Left ventricle myocardium superior (tissue), 1 donor: ENCODE data around the gene SLC25A47. TPM values are rescaled to one million over a fixed set of nuclear protein-coding genes. Genes with fewer than 3 reads are reported as not detected.
A peak's percentile ranks its signal among the peaks of the same experiment; 100 is the strongest.
"Not testable (repeated sequence)": the region's sequence is repeated elsewhere in the genome, so short reads cannot be mapped to it uniquely, and the experiment has no call there.

Experiments used
- ATAC-seq: fragments of 200-7000 bp; cut with Tn5 transposase; one replicate; pipeline ENCODE4 v1.9.1; 2020; ENCODE audit warnings: mild to moderate bottlenecking, moderate library complexity
- DNase-seq: peaks from one replicate; pipeline ENCODE4 v3.0.0-alpha.2; 2020
- intact Hi-C: fragments of 100-400 bp; cut with micrococcal nuclease; formaldehyde crosslinking; loops from one replicate; pipeline ENCODE4 v1.11.0; 2022
- total RNA-seq: library from RNA; stranded (reverse); fragmentation: NEBNext Ultra II Directional; extraction: Animal tissue kit (Norgen Biotek cat#: 25700); gene quantifications from one replicate; pipeline ENCODE4 v1.2.1, GENCODE V29; 2021
- donor health status: DM: no; HTN: yes; CAD: no; lungs with severe emphysema.

The SLC25A47 gene
- total RNA-seq, 1 donor from 2014 or later = not detected

DNA sequence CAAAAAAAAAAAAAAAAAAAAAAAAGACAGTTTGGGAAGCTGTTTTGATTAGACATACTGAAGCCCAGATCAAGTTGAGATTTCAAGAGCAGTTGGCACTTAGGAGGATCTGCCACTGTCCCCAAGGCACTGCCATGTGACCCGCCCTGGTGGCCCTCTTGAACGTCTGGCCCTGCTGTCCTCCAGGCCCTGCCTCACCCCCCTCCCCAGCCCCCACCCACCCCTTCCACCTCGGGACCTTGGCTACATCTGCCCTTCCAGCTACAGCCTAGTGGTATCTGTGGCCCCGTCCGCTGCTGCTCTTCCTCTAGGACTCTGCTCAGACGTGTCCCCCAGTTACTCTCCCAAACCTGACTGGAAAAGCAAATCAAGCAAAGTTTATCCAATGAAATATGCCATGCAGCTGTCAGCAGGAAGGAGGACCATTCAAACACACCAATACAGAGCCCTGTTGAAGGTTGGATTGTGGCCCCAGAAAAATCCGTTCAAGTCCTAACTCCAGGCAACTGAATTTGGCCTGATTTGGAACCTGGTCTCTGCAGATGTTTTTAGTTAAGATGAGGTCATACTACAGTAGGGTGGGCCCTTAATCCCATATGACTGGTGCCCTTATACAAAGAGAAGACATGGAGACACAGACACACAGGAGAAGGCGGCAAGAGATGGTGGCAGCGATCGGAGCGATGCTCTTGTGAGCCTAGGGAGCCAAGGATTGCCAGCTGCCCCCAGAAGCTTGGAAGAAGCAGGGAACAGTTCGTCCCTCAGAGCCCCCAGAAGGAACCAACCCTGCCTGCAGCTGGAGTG lies 34.6 kb upstream of the SLC25A47 start:
- ATAC-seq = no peak
- intact Hi-C loops = no loop called here
- DNase-seq = no peak

DNA sequence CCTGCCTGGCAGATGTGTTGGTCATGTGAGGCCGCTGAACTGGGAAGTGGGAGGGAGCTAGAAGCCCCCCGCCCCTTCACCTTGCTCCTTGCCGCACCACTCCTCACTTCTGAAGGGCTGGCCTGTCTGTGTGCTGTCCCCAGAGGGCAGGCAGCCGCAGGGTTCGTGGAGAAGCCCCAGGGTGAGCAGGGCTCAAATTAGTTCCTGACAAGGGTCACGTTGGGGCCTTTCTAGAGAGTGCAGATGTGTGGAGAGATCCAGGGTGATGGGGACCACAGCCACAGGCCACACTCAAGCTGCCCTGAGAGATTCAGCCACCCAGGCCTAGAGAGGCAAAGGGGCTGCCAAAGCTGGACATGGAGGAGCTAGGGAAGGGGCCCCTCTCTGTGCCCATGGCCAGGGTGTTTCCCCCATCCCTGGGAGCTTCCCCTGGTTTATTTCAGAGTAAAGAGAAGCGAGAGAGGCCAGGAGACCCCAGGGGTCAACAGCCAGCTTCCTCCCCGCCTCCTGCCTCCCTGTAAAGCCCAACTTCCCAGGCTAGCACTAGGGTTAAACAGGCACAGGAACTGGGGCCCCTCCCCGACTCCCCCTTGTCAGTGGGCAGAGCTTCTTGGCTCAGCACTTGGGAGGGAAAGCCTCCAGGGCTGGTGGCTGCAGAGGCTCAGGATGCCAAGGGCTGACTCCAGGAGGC lies 33.1 kb upstream of the SLC25A47 start:
- intact Hi-C loops = no loop called here
- ATAC-seq = no peak
- no peak for DNase-seq

DNA sequence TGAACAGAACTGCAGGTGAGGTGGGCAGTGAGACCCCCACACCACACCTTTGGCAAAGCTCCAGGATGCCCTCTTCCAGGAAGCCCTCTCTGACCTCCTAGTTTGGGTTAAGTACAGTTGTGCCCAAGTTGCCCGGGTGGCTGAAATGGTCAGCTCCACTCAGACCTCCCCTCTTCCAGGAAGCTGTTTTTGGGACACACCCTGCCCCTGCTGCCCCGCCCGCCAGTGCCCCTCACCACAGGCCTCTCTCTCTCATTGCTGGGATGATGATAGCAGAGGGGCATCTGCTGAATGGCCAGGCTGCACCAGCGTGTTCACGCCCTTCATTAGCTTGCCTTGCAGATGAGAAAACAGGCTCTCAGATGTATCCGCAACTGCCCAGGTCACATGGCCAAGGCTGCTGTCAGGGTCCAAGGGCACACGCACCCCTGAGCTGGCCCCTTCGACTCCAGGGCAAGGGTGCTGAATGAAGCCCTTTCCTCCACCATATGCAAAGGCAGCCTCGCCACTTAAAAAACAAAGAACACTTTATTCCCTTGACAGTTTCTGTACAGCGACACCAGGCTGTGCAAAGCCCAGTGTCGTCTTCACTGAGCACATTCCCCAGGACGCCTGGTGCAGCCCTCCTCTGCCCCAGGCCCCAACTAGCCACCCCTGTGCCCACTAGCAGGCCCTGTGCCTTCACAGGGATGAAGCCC lies 32.4 kb upstream of the SLC25A47 start:
- no peak for DNase-seq
- intact Hi-C loops = no loop called here
- ATAC-seq = no peak

DNA sequence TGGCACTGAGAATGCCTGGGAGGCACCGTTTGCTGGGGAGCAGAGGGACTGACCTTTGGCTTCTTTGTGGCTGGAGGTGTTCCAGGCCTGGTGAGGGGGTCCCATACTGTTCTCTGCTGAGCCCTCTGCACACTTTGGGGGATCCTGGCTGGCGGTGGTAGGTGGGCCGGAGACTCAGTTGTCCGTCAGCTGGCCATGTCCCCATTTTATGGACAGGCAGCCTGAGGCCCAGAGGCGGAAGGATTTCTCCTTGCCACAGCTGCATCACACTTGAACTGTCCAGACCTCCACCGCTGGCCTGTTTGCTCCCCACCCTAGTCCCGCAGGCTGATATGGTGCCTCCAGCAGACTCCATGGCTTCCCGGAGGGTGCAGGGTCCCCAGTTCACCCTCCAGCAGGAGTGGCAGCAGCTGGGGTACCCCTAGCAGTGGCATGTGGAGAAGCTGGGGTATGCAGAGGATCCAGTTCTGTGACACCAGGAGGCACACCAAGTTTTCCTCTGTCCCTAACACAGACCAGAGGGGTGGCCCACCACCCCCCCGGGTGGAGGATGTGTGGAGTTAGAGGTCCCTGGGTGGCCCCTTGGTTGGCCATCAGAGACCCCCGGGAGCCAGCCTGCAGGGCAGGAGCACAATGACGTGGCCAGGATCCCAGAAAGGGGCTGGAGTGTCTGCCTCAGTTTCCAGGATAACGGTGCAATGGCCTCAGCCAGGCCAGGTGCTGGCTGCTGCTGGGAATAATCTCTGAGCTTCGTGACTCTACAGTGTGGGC lies 31.6 kb upstream of the SLC25A47 start:
- intact Hi-C loops = no loop called here
- peak; percentile 20 for DNase-seq
- no peak for ATAC-seq

DNA sequence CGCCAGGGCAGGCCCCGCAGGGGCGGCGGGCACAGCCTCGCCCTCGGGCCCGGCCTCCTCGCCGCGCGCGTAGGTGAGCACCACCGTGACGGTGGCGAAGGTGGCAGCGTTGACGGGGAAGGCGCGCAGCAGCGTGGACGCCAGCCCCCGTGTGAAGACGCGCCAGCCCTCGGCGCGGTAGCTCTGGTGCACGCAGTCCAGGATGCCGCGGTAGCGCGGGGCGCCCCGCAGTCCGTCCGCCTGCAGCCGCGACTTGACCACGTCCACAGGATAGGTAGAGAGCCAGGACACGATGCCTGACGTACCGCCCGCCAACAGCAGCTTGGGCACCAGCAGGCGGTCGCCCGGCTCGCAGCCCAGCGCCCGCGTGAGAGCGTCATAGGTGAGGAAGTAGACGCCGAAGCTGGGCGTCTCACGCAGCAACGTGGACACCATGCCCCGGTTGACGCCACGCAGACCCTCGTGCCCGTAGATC lies 30.8 kb upstream of the SLC25A47 start:
- ATAC-seq (no peak), DNase-seq (peak; percentile 28)
- intact Hi-C loops = no loop called here

DNA sequence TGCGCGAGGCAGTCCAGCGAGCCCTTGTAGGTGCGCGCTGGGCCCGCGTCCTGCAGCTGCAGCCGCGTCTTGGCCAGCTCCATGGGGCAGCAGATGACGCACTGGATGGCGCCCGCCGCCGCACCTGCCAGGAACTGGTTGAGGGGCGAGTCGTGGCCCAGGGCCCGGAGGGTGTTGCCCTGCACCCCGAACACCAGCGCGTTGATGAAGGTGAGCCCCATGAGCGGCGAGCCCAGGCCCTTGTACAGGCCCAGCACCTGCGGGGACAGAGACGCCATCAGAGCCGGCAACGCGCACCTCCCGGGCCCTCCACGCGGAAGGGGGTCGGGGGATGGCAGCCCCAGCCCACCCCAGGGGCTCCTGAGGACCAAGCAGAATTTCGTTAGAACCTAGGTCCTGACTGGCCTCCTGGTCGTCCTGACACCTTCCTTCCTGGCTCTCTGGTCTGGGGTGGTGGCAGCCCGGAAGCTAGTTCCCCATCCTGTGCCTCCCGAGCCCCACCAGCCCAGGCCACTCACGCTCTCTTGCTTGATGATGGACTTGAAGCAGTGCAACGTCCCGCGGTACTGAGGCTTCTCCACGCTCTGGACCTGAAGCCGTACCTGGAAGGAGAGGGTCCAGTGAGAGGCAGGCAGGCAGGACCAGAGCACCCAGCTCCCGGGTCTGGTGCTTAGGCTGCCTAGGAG lies 30.2 kb upstream of the SLC25A47 start:
- ATAC-seq (no peak), DNase-seq (peak; percentile 26)
- intact Hi-C loops = no loop called here

DNA sequence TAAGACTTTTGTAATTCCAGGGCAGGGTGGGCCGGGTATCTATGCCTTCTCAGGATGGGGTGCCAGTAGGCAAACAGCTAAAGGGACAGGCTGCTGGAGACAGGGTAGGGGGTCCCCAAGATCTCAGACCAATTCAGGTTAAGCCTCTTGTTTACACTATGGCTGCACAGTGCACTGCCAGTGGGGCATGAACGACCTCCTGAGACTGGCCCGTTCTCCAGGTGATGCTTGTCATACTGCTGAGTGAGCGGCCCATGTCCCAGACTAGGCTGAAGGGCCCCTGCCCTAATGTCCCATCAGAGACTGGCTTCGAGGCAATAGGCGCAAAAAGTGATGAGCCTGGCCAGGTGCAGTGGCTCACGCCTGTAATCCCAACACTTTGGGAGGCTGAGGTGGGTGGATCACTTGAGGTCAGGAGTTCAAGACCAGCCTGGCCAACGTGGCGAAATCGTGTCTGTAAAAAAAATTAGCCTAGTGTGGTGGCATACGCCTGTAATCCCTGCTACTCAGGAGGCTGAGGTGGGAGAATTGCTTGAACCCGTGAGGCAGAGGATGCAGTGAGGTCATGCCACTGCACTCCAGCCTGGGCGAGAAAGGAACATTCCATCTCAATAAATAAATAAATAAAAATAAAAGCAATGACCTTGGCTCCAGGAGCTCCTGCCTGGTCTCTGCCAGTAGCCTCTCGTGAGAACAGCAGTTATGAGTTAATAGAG lies 29.5 kb upstream of the SLC25A47 start:
- ATAC-seq (no peak), DNase-seq (peak; percentile 22)
- intact Hi-C loops = no loop called here

DNA sequence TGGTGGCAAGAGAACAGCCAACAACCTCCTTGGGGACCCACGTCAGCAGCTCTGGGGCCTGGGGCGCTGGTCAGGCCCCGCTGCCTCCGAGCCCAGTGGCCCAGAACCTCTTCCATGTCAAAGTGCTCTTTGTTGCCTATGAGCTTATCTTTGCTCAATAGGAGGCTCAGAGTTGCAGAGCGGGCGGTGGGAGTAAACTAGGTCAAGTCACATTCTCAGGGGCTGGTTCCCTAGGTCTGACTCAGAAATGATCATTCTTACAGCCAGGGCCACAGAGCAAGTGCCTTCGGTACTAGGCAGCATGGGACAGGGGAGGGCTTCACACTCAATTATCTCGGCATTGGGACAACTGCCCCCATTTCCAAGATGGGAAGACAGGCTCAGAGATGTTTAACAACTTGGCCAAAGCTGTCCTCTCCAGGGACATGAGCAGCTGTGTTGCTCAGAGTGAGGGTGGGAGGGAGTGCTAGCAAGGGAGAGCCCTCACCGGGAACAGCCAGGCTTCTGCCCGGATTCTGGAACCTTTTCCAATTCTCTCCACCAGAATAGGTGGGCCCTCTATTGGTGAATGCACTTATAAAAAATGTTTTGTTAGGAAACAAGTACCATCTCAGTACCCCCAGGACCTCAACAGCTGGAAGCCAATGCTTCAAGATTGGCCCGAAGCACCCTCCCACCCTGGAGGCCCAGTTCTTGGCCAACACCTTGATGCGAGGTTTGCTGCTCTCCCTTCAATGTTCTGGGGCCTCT lies 28.8 kb upstream of the SLC25A47 start:
- ATAC-seq = peak; percentile 56
- DNase-seq = peak; percentile 69
- intact Hi-C loops = no loop called here

DNA sequence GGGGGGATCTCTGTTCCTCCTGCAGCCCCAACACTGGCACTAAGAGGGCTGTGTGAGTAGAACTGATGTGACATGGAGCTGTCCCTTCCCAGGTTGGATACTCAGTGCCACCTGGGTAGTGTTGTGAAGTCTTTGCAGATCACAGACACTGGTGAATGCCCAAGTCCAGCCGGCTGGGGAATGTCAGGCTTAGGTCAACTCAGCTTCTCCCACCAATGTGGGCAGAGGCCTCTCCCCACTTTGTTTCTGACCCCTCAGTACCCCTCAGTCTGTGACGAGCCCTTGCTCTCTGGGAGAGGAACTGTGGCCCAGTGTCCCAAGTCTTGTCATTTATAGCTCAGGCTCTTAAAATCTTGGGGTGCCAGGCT lies 28.2 kb upstream of the SLC25A47 start:
- ATAC-seq (no peak), DNase-seq (no peak)

DNA sequence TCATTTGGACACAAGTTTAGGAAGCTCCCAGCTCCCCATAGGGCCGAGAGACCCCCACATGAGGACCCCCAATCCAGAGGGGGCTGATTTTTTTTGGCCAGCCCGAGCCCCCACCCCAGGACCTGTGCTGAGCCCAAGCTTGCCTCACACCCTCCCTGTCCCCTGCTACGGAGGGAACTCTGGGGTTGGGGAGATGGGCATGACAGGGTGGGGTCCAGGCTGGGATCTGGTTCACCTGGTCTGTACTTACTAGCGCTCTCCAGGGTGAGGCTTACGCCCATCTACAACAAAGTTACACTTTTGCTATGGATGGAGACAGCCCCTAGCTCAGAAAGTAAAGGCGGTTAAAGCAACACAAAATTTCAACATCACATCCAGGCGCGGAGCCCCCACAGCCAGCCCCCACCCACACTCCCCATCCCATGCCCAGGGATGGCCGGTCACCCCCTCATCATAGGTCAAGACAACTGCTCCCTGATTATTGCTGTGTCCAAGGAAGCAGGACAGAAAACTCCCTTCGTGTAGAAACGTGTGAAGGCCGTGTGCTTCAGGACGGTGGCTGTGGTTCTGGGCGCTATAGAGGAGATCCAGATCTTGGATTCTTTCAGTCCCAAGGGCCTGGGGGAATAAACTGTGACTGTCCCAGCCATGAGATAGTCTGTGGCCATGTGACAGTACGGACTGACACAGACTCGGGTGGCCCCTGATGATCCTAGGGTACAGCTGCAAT lies 27.6 kb upstream of the SLC25A47 start:
- DNase-seq (no peak), ATAC-seq (no peak)
- intact Hi-C loops = no loop called here

More for the DNA sequence above, 28.2 kb upstream of the SLC25A47 start:
- intact Hi-C loops = no loop called here

DNA sequence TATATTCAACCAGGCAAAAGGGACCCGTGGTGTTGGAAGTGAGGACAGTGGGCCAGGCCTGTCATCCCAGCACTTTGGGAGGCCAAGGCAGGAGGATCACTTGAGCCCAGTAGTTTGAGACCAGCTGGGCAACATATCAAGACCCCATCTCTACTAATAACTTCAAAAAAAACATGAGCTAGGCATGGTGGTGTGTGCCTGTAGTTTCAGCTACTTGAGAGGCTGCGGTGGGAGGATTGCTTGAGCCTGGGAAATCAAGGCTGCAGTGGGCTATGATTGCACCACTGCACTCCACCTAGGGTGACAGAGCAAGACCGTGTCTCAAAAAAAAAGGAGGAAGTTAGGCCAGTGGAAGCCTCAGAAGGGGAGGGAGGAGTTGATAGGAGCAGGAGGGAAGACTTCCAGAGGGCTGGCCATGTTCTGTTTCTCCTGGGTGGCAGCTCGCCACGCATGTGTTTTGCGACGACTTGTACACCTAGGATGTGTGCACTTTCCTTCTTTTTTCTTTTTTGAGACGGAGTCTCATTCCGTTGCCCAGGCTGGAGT lies 27.0 kb upstream of the SLC25A47 start:
- intact Hi-C loops = no loop called here
- ATAC-seq (no peak), DNase-seq (no peak)

DNA sequence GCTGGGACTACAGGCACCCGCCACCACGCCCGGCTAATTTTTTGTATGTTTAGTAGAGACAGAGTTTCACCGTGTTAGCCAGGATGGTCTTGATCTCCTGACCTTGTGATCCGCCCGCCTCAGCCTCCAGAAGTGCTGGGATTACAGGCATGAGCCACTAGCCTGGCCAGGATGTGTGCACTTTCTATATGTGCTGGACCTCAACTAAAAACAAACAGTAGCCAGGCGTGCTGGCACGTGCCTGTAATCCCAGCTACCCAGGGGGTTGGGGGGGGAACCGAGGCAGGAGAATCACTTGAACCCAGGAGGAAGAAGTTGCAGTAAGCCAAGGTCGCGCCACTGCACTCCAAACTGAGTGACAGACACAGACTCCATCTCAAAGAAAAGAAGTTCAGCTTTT lies 26.4 kb upstream of the SLC25A47 start:
- DNase-seq, intact Hi-C loops: not testable (repeated sequence)

DNA sequence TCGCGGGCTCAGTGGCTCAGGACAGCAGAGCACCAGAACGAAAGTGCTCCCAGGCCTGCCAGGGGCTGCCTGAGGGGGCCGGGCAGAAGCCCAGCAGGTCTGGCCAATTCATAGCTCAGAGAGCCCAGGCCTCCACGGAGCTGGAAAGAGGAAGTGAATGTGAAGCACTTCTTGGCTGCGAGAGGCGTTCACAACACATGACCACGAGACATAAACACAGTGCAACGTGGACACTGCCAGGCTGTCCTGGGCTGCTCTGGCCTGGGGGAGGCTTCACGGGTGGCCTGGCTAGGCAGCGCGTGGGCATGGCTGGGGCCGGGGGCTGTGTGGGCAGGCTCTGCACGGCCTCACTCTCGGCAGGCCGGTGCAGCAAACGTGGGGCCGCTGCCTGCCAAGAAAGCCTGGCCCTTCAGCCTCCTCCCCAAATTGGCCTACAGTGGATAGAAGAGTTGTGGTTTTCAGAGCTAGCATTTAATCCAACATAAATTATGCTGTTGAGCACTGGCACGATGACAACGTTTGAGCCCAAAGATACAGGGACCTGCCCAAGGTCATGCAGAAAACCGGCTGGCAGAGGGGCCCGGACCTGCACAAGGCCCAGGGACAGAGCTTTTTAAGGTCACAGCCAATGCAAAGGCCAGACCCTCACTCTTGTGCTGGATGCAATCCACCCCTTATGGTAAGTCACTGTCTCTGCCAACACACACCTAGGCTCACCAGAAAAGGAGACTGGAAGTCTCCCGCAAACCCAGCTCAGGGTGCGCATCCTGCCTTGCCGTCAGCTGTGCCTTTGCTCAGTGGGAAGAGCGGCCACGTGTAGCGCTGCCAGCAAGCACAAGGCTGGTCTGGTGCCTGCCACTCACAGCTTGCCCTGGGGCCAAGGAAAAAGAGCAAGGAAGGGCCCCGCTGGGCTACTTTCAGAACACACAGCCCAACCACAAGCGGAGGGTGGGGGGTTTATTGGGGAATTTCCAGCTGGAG lies 25.5 kb upstream of the SLC25A47 start:
- DNase-seq = peak; percentile 90
- ATAC-seq = peak; percentile 89
- intact Hi-C loops = no loop called here

More for the DNA sequence above, 26.4 kb upstream of the SLC25A47 start:
- not testable (repeated sequence) for ATAC-seq

DNA sequence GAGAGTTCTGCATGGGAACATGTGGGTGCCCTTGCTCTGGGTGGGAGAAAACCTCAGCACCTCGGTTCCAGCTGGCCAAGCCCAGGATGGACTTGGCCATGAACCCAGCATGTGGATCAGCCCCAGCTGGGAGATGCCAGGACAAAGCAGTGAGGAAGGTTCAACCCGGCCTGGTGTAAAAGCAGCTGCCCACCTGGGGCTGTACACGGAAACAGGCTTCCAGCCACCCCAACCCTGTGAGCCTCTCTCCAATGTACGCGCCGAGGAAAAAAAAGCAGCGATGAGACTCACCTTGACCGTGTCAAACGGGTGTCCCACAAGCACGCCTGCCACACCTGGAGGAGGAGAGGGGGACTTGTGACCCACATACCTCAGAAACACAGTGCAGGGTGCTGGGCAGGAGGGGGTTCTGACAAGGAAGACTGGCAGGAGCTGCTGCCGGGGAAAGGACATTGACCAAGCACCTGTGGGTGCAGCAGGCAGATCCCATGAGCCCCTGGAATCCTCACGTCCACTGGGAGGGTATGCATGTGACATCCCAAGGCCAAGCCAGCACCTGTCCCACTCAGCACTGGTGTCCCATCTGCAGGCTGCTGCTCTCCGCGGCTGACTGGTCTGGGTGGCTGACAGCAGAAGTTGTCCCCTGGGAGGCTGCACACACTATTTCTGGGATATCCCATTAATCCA lies 24.4 kb upstream of the SLC25A47 start:
- DNase-seq (no peak), ATAC-seq (no peak)
- intact Hi-C loops = no loop called here

DNA sequence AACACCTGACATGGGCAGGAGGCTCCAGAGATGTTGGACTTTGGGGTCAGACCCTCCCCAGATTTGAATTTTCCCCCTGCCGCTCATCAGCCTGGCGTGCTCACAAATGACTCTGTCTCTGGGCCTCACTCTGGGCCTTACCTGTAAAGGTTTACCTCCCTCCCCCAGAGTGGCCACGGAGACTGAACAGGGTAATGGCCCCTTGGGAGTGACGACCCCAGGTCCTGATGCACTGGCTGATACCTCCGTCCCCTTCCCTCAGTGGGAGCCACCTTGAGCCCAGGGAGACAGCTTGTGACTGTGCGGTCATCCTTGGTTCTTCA lies 23.9 kb upstream of the SLC25A47 start:
- DNase-seq (no peak), ATAC-seq (no peak)
- intact Hi-C loops = no loop called here
